ENCODE measurements around the gene CELA3B.
"Not testable (repeated sequence)": the region's sequence is repeated elsewhere in the genome, so short reads cannot be mapped to it uniquely, and the experiment has no call there.

CELA3B gene

GRCh38 chr1:21944733-21945073 lies 32.1 kb upstream of the CELA3B start:
- DNase-seq (ENCODE audit: low spot score), result no peak

- no peak for DNase-seq (ENCODE audit: low spot score)
Measured at GRCh38 chr1:21946836-21947587, 29.8 kb upstream of the CELA3B start.

- no peak for DNase-seq (ENCODE audit: low spot score)
Measured at GRCh38 chr1:21950734-21951133, 26.1 kb upstream of the CELA3B start.

- no peak for DNase-seq (ENCODE audit: low spot score)
Measured at GRCh38 chr1:21951226-21951870, 25.5 kb upstream of the CELA3B start.

- no peak for DNase-seq (ENCODE audit: low spot score)
Measured at GRCh38 chr1:21952786-21953520, 23.9 kb upstream of the CELA3B start.

- no peak for DNase-seq (ENCODE audit: low spot score)
Measured at GRCh38 chr1:21955058-21955457, 21.8 kb upstream of the CELA3B start.

GRCh38 chr1:21955501-21956281 lies 21.1 kb upstream of the CELA3B start:
- no peak for DNase-seq (ENCODE audit: low spot score)

GRCh38 chr1:21956720-21957552 lies 19.9 kb upstream of the CELA3B start:
- DNase-seq (ENCODE audit: low spot score), result no peak

- DNase-seq (ENCODE audit: low spot score), result no peak
Measured at GRCh38 chr1:21961337-21961736, 15.5 kb upstream of the CELA3B start.

GRCh38 chr1:21961799-21962198 lies 15.0 kb upstream of the CELA3B start:
- no peak for DNase-seq (ENCODE audit: low spot score)

GRCh38 chr1:21963477-21964217 lies 13.2 kb upstream of the CELA3B start:
- peak; percentile 71 for DNase-seq (ENCODE audit: low spot score)

GRCh38 chr1:21966247-21967000 lies 10.4 kb upstream of the CELA3B start:
- DNase-seq (ENCODE audit: low spot score), result no peak

GRCh38 chr1:21967216-21967615 lies 9.6 kb upstream of the CELA3B start:
- not testable (repeated sequence) for DNase-seq (ENCODE audit: low spot score)

- DNase-seq (ENCODE audit: low spot score), result not testable (repeated sequence)
Measured at GRCh38 chr1:21969066-21969465, 7.8 kb upstream of the CELA3B start.

GRCh38 chr1:21970523-21970922 lies 6.3 kb upstream of the CELA3B start:
- not testable (repeated sequence) for DNase-seq (ENCODE audit: low spot score)

GRCh38 chr1:21972973-21973441 lies 3.8 kb upstream of the CELA3B start:
- not testable (repeated sequence) for DNase-seq (ENCODE audit: low spot score)

GRCh38 chr1:21973948-21974347 lies 2.9 kb upstream of the CELA3B start:
- not testable (repeated sequence) for DNase-seq (ENCODE audit: low spot score)

- not testable (repeated sequence) for DNase-seq (ENCODE audit: low spot score)
Measured at GRCh38 chr1:21974699-21975098, 2.1 kb upstream of the CELA3B start.

- DNase-seq (ENCODE audit: low spot score), result not testable (repeated sequence)
Measured at GRCh38 chr1:21975296-21975695, 1.5 kb upstream of the CELA3B start.

- DNase-seq (ENCODE audit: low spot score), result not testable (repeated sequence)
Measured at GRCh38 chr1:21978209-21978608, 1.4 kb downstream of the CELA3B start.
